AG09309 (cell line): ENCODE measurements around the gene PBRM1.
A peak's percentile ranks its signal among the peaks of the same experiment; 100 is the strongest.

Experiments used
- DNase-seq: peaks from one replicate; pipeline ENCODE4 v3.0.0-alpha.2; 2010; ENCODE audit warnings: low read depth
- H3K4me3 ChIP-seq: 2 replicates; pipeline ENCODE4 v1.5.1; 2011; ENCODE audit warnings: mild to moderate bottlenecking, low read depth, low read length, moderate library complexity; ENCODE audit not compliant: control insufficient read depth
- CTCF ChIP-seq: IDR thresholded peaks from 2 replicates; pipeline ENCODE4 v1.5.1; 2011; ENCODE audit warnings: mild to moderate bottlenecking, low read depth, low read length, inconsistent platforms; ENCODE audit not compliant: insufficient read depth, control insufficient read depth; ENCODE audit errors: missing control alignments

Gene PBRM1

GRCh38 chr3:52670621-52671521, 14.8 kb downstream of the PBRM1 start:
- no peak for TF ChIP-seq CTCF
- DNase-seq = peak; percentile 100
- H3K4me3 ChIP-seq = no peak overlapping the region

GRCh38 chr3:52663098-52663497, 22.6 kb downstream of the PBRM1 start:
- no peak overlapping the region for H3K4me3 ChIP-seq
- TF ChIP-seq CTCF = no peak
- no peak for DNase-seq

- DNase-seq = no peak
- H3K4me3 ChIP-seq = no peak overlapping the region
- TF ChIP-seq CTCF = no peak
Observed at GRCh38 chr3:52660046-52660445, 25.7 kb downstream of the PBRM1 start.

GRCh38 chr3:52655895-52656294, 29.8 kb downstream of the PBRM1 start:
- TF ChIP-seq CTCF = no peak
- no peak for DNase-seq
- H3K4me3 ChIP-seq = no peak overlapping the region

- DNase-seq = no peak
- H3K4me3 ChIP-seq = no peak overlapping the region
- no peak for TF ChIP-seq CTCF
Observed at GRCh38 chr3:52651592-52651991, 34.1 kb downstream of the PBRM1 start.

GRCh38 chr3:52650439-52650838, 35.3 kb downstream of the PBRM1 start:
- DNase-seq = no peak
- no peak for TF ChIP-seq CTCF
- no peak overlapping the region for H3K4me3 ChIP-seq
